NOMO-1 treated with DMSO at 0.1 percent for 48 hours (cell line): ENCODE measurements around the gene GNG13.
"Not testable (repeated sequence)": the region's sequence is repeated elsewhere in the genome, so short reads cannot be mapped to it uniquely, and the experiment has no call there.

Experiments
- DNase-seq: peaks from one replicate; lab custom pipeline; 2025; ENCODE audit not compliant: unreplicated experiment; lab: John Stamatoyannopoulos, UW

GNG13 gene

GRCh38 chr16:780296-780695 lies 20.2 kb downstream of the GNG13 start:
- DNase-seq = no peak

- DNase-seq = no peak
These were observed 21.0 kb downstream of the GNG13 start for GRCh38 chr16:779561-779960.

- DNase-seq = no peak
These were observed 21.5 kb downstream of the GNG13 start for GRCh38 chr16:778909-779527.

GRCh38 chr16:778447-778846 lies 22.1 kb downstream of the GNG13 start:
- DNase-seq = no peak

- no peak for DNase-seq
These were observed 22.7 kb downstream of the GNG13 start for GRCh38 chr16:777826-778225.

- DNase-seq = no peak
These were observed 23.7 kb downstream of the GNG13 start for GRCh38 chr16:776824-777223.

GRCh38 chr16:776298-776697 lies 24.2 kb downstream of the GNG13 start:
- DNase-seq = not testable (repeated sequence)

GRCh38 chr16:775236-775796 lies 25.2 kb downstream of the GNG13 start:
- DNase-seq = no peak

- DNase-seq = no peak
These were observed 26.2 kb downstream of the GNG13 start for GRCh38 chr16:774086-775001.

- no peak for DNase-seq
These were observed 27.6 kb downstream of the GNG13 start for GRCh38 chr16:772959-773358.

- no peak for DNase-seq
These were observed 30.1 kb downstream of the GNG13 start for GRCh38 chr16:770411-770810.

GRCh38 chr16:769934-770333 lies 30.6 kb downstream of the GNG13 start:
- no peak for DNase-seq

GRCh38 chr16:769184-769784 lies 31.2 kb downstream of the GNG13 start:
- DNase-seq = no peak

GRCh38 chr16:768428-768827 lies 32.1 kb downstream of the GNG13 start:
- DNase-seq = no peak

GRCh38 chr16:767743-768235 lies 32.7 kb downstream of the GNG13 start:
- DNase-seq = no peak

GRCh38 chr16:766820-767640 lies 33.5 kb downstream of the GNG13 start:
- DNase-seq = no peak

GRCh38 chr16:766008-766819 lies 34.3 kb downstream of the GNG13 start:
- no peak for DNase-seq

- no peak for DNase-seq
These were observed 35.1 kb downstream of the GNG13 start for GRCh38 chr16:765488-765865.

- no peak for DNase-seq
These were observed 35.6 kb downstream of the GNG13 start for GRCh38 chr16:764848-765487.
